Stimulated activated CD8-positive, alpha-beta memory T cell treated with anti-CD3 and anti-CD28 coated beads, Interleukin-4, amount 100 ng/mL, for 24 hours (primary cell): ENCODE measurements around the gene LCE2A.

ENCODE experiments used
- DNase-seq: peaks from one replicate; pipeline ENCODE4 v3.0.0-alpha.2; 2020; ENCODE audit warnings: low read depth

LCE2A gene

DNA sequence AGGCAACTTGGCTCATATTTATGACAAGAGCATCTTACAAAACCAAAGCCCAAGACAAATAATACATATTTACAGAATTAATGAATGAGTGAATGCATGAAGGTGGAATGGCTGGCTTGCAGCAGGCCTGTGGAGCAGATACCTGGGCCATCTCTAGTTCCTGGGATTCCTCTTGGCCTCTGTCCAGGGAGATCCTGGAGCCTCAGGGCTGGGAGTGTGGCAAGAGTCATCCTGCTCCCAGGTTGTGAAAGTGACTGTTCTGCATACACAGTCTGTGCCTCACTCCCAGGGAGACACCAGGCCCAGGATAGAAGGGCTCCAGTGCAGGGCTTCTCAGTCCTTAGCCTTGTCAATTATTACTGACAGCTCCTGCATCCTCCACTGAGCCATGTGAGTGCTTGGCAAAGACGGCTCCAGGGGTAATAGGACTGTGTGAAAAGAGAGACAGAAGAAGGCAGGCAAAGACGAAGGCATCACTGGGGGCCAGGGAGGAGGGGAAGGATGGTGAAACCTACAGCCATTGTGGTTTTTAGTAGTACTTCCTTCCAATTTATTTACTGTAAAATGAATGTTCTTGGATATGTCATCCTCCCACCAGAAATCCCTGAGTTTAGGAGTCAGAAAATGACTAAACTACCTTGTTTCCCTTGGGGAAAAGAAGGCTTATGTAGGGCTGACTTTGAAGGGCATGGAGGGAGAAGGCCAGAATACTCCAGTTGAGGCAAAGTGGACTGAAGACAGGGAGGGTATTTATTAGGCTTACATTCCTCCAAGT is 45.4 kb downstream of the LCE2A start:
- DNase-seq = no peak

DNA sequence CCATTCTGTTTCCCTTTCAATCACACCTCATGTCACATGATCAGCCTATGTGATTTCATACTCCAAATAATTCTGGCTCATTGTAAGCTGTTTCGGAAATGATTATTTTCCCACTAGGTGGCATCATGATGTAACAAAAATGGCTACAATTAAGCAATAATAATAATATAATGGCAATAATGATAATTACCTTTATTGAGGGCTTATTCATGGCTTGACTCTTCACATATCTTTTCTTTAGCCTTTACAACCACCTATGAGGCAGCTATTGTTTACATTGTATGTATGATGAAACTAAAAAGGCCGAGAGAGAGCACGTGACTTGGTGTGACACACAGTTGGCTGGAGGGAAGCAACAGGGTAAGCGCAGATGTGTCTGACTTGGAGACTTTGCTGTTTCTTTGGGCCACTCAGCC is 47.2 kb downstream of the LCE2A start:
- DNase-seq = no peak

DNA sequence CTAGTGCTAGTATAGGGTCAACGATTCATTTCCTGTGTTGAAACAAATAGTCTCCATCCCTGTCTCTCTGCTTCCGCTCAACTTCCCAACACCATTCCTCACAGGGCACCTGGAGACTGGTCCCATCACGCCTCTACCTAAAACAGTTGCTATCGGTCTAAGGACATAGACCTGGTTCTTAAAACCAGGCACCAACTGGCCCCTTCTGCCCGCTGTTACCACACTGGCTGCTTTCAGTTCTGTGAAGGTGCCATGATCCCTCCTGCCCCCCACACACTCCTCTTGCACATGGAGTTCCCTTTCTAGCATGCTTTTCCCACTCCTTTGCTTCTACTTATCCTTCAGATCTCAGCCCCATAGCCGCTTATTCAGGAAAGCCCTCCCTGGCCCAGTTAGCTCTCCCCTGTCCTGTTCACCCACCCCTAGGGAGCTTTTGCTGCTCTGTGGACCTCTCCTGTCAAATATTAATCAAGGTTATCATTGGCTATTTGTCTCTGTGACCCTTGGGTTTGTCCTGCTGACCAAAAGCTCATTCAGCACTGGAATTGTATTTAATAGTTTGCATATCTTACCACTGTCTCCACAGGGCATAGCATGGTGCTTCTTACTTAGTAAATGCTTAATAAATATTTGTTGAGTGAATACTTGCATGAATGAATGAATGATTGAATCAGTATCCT is 47.8 kb downstream of the LCE2A start:
- no peak for DNase-seq

DNA sequence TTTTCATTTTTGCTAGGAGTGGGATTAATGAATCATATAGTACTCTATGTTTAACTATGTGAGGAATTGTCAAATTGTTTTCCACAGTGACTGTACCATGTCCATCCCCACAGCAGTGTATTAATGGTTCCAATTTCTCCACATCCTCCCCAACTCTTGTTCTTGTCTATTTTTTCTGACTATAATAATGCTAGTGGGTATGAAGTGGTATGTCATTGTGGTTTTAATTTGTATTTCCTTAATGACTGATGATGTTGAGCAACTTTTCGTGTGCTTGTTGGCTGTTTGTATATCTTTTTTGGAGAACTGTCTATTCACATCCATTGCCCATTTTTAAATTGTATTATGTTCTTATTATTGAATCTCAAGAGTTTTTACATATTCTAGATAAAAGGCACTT is 49.7 kb downstream of the LCE2A start:
- DNase-seq = no peak
